ENCODE results near the gene FAM83G. TPM values are rescaled to one million over a fixed set of nuclear protein-coding genes. Genes with fewer than 3 reads are reported as not detected.

The FAM83G gene
- total RNA-seq, 1 experiment from 2014 or later = 31.4 TPM

DNA sequence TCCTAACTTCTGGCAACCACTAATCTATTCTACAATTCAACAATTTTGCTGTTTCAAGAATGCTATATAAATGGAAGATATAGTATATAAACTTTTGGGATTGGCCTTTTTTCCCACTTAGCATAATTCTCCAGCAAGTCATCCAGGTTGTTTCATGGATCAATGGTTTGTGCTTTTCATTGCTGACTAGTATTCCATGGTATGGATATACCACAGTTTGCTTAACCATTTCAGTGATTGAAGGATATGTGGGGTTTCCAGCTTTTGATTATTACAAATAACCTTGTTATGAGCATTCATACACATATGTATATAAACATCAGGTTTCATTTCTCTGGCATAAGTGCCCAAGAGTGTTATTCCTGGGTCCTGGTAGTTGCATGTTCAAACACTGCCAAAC lies 2.1 kb upstream of the FAM83G start:
- CTCF ChIA-PET = interaction anchor here (1.2 kb wide), 1 partner anchor 46 kb away, joined by 4 read pairs; no protein-coding TSS in a partner anchor
- Mint-ChIP-seq H3K4me1 (peaks cover 23% of the 10 kb centered on the region), H3K4me3 (no peak overlapping the region), H3K36me3 (peaks cover 8% of the 10 kb centered on the region; the same call in 1 of the 2 replicates), H3K27me3 (ENCODE audit: low read depth) (no peaks in the 10 kb centered on the region; the same call in 1 of the 2 replicates), H3K9me3 (peaks cover 11% of the 10 kb centered on the region), H3K27ac (no peak overlapping the region)
- POLR2A ChIA-PET = no interaction called here
- TF ChIP-seq RELA (CRISPR knock-in tag; IDR thresholded peaks at IDR 0.05; ENCODE audit: borderline replicate concordance) = no peak
- TF ChIP-seq GTF2I (CRISPR knock-in tag; conservative IDR thresholded peaks at IDR 0.05) = peak; percentile 63; the same call in 1 of the 2 replicates
- no peak for DNase-seq (ENCODE audit: low spot score)
- no peak for ATAC-seq

GRCh38 chr17:19005789-19006430 lies 1.3 kb upstream of the FAM83G start:
- Mint-ChIP-seq H3K4me3 (peak overlapping the region; percentile 71; the same call in 1 of the 2 replicates), H3K27ac (no peak overlapping the region), H3K9me3 (peaks cover 11% of the 10 kb centered on the region), H3K4me1 (peaks cover 21% of the 10 kb centered on the region), H3K36me3 (peaks cover 8% of the 10 kb centered on the region; the same call in 1 of the 2 replicates), H3K27me3 (ENCODE audit: low read depth) (no peaks in the 10 kb centered on the region; the same call in 1 of the 2 replicates)
- TF ChIP-seq GABPB1 (CRISPR knock-in tag; IDR thresholded peaks at IDR 0.05) (peak; percentile 81), PRRX2 (CRISPR knock-in tag; IDR thresholded peaks at IDR 0.05) (no peak)
- ATAC-seq (no peak), DNase-seq (ENCODE audit: low spot score) (no peak)
- POLR2A ChIA-PET = no interaction called here
- CTCF ChIA-PET = no interaction called here

GRCh38 chr17:19005137-19005773 lies 691 bp upstream of the FAM83G start:
- ChIA-PET POLR2A (no interaction called here), CTCF (interaction anchor here (1.8 to 3.3 kb wide), 2 partner anchors 12 to 44 kb away, joined by 4 to 20 read pairs; no protein-coding TSS in a partner anchor)
- H3K4me3 Mint-ChIP-seq = peak overlapping the region; percentile 71
- ATAC-seq = no peak
- TF ChIP-seq, protein P1, sequence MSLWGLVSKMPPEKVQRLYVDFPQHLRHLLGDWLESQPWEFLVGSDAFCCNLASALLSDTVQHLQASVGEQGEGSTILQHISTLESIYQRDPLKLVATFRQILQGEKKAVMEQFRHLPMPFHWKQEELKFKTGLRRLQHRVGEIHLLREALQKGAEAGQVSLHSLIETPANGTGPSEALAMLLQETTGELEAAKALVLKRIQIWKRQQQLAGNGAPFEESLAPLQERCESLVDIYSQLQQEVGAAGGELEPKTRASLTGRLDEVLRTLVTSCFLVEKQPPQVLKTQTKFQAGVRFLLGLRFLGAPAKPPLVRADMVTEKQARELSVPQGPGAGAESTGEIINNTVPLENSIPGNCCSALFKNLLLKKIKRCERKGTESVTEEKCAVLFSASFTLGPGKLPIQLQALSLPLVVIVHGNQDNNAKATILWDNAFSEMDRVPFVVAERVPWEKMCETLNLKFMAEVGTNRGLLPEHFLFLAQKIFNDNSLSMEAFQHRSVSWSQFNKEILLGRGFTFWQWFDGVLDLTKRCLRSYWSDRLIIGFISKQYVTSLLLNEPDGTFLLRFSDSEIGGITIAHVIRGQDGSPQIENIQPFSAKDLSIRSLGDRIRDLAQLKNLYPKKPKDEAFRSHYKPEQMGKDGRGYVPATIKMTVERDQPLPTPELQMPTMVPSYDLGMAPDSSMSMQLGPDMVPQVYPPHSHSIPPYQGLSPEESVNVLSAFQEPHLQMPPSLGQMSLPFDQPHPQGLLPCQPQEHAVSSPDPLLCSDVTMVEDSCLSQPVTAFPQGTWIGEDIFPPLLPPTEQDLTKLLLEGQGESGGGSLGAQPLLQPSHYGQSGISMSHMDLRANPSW (CRISPR knock-in tag; conservative IDR thresholded peaks at IDR 0.05; ENCODE audit: low read depth) = no peak
- TF ChIP-seq MAX (CRISPR knock-in tag; IDR thresholded peaks at IDR 0.05) (0 out of 2 replicates have a peak, but pooled peaks have one; percentile 22), HMGXB4 (CRISPR knock-in tag; IDR thresholded peaks at IDR 0.05) (0 out of 2 replicates have a peak, but pooled peaks have one; percentile 4), ZNF396 (CRISPR knock-in tag; IDR thresholded peaks at IDR 0.05; ENCODE audit: borderline replicate concordance) (no peak), IRF2 (CRISPR knock-in tag; IDR thresholded peaks at IDR 0.05; ENCODE audit: borderline replicate concordance, low read depth) (no peak), HMGA2 (CRISPR knock-in tag; IDR thresholded peaks at IDR 0.05) (no peak)
- TF ChIP-seq, protein P2, sequence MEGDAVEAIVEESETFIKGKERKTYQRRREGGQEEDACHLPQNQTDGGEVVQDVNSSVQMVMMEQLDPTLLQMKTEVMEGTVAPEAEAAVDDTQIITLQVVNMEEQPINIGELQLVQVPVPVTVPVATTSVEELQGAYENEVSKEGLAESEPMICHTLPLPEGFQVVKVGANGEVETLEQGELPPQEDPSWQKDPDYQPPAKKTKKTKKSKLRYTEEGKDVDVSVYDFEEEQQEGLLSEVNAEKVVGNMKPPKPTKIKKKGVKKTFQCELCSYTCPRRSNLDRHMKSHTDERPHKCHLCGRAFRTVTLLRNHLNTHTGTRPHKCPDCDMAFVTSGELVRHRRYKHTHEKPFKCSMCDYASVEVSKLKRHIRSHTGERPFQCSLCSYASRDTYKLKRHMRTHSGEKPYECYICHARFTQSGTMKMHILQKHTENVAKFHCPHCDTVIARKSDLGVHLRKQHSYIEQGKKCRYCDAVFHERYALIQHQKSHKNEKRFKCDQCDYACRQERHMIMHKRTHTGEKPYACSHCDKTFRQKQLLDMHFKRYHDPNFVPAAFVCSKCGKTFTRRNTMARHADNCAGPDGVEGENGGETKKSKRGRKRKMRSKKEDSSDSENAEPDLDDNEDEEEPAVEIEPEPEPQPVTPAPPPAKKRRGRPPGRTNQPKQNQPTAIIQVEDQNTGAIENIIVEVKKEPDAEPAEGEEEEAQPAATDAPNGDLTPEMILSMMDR (IDR thresholded peaks at IDR 0.05) = no peak
- H3K9me3 Mint-ChIP-seq = peaks cover 11% of the 10 kb centered on the region
- DNase-seq (ENCODE audit: low spot score) = peak; percentile 32
- H3K36me3 Mint-ChIP-seq = peaks cover 8% of the 10 kb centered on the region; the same call in 1 of the 2 replicates
- no peaks in the 10 kb centered on the region; the same call in 1 of the 2 replicates for H3K27me3 Mint-ChIP-seq (ENCODE audit: low read depth)
- H3K4me1 Mint-ChIP-seq = peaks cover 20% of the 10 kb centered on the region
- no peak overlapping the region for H3K27ac Mint-ChIP-seq
